Body of pancreas (tissue), 4 donors: Measurements from ENCODE around the gene PROS1. TPM values are rescaled to one million over a fixed set of nuclear protein-coding genes. Genes with fewer than 3 reads are reported as not detected.

ENCODE experiments used
- ATAC-seq: fragments of 150-250 bp; one replicate; pipeline ENCODE4 v1.9.1; 2016
- DNase-seq, 4 donors: peaks; one replicate each; pipeline ENCODE4 v3.0.0-alpha.2; 2019
- H3K27ac ChIP-seq, 4 donors: fragments of 200-600 bp; sonication (generic); 1 replicate in 3 of 4; 2 replicates in 1 of 4; pipeline versions ENCODE4 v1.5.1 to v1.6.1; 2016 to 2019; ENCODE audit warnings: mild to moderate bottlenecking in 1 of 4, mixed read lengths in 1 of 4, moderate library complexity in 1 of 4
- H3K27me3 ChIP-seq, 2 donors: fragments of 200-600 bp; sonication (generic); one replicate each; pipeline ENCODE4 v1.6.0; 2016; ENCODE audit warnings: mild to moderate bottlenecking in 1 of 2
- H3K36me3 ChIP-seq, 2 donors: fragments of 200-600 bp; sonication (generic); replicated peaks in 1 of 2; 2 replicates each; pipeline ENCODE4 v1.5.1; 2016; ENCODE audit warnings: low read depth in 2 of 2; ENCODE audit not compliant: insufficient read depth in 1 of 2
- H3K4me1 ChIP-seq: fragments of 200-600 bp; sonication (generic); one replicate; pipeline ENCODE4 v1.6.0; 2016
- H3K4me3 ChIP-seq, 2 donors: fragments of 200-600 bp; sonication (generic); 1 replicate in 1 of 2; 2 replicates in 1 of 2; pipeline ENCODE4 v1.5.1; 2016 to 2019
- H3K9me3 ChIP-seq, 3 donors: fragments of 200-600 bp; sonication (generic); 1 replicate in 2 of 3; 2 replicates in 1 of 3; pipeline ENCODE4 v1.5.1; 2016
- POLR2A ChIP-seq, 3 donors: fragments of 450-650 bp; IDR thresholded peaks; one replicate each; pipeline ENCODE4 v1.6.1; 2016; ENCODE audit warnings: antibody characterized with exemption in 3 of 3, mild to moderate bottlenecking in 2 of 3
- WGBS, 2 donors: methylation state at CpG; one replicate each; pipeline ENCODE4 v1.1.5; 2017; 5-methylcytosine and 5-hydroxymethylcytosine counted together
- intact Hi-C: fragments of 100-400 bp; cut with DNase I; formaldehyde crosslinking; loops from one replicate; pipeline ENCODE4 v1.15.1; 2023
- total RNA-seq, 2 donors: library from RNA; depleted of rRNA; stranded (reverse); fragments of >200 nt; gene quantifications; one replicate each; pipeline ENCODE4 v1.1.0, GENCODE V29; 2016
- TF ChIP-seq, protein P1 (sequence below), 7 experiments: fragments of 450-650 bp in 4 of 7; fragments of 200-600 bp in 3 of 7; sonication (generic) in 3 of 7; IDR thresholded peaks; one replicate each; pipeline ENCODE4 v1.5.1; 2016 to 2019; ENCODE audit warnings: antibody characterized with exemption in 7 of 7

The PROS1 gene
- total RNA-seq, 2 donors from 2014 or later, result 5.6 to 15.8 TPM

DNA sequence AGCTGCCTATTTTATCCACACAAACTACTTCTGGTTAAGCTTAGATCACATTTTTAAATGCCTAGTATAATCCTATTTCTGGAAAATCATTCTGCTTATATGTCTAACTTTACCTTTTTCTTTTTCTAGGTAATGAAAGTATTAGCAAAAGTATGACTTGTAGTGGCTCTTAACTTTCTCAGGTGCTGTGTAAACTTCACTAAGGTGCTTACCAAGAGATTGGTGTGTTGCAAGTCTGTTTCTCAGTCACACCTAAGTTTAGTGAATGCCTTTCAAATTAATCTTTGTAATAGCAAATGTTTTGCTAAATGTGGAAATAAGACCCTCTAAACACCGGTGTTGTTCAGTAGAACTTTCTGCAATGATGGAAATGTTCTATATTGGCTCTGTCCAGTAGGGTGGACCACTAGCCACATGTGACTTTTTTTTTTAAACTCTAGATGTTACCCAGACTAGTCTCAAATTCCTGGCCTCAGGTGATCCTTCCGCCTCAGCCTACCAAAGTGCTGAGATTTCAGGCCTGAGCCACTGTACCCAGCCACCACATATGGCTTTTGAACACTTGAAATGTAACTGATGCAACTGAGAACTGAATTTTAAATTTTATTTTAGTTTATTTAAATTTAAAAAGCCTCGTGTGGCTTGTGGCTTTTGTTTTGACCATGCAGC, 28.3 kb upstream of the PROS1 start:
- intact Hi-C loops, result no loop called here

DNA sequence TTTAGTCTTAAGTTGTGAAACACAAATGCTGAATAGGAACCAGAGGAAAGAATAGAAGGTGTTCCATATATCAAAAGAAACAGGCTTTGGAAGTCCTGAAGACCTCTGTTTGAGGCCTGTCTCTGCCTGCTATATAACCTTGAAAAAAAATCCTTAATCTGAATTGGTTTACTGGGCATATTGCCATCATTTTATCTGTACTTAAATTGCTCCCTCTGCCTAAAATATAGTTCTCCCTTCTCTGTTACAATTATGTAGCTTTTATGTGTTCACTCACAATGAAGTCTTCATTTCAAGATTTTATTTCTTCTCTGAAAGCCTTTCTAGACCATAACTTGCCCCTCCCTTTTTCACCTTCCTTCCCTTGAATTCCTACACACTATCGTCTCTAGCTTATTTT, 27.5 kb upstream of the PROS1 start:
- ATAC-seq, result no peak
- DNase-seq, result no peak
- TF ChIP-seq, protein P1, sequence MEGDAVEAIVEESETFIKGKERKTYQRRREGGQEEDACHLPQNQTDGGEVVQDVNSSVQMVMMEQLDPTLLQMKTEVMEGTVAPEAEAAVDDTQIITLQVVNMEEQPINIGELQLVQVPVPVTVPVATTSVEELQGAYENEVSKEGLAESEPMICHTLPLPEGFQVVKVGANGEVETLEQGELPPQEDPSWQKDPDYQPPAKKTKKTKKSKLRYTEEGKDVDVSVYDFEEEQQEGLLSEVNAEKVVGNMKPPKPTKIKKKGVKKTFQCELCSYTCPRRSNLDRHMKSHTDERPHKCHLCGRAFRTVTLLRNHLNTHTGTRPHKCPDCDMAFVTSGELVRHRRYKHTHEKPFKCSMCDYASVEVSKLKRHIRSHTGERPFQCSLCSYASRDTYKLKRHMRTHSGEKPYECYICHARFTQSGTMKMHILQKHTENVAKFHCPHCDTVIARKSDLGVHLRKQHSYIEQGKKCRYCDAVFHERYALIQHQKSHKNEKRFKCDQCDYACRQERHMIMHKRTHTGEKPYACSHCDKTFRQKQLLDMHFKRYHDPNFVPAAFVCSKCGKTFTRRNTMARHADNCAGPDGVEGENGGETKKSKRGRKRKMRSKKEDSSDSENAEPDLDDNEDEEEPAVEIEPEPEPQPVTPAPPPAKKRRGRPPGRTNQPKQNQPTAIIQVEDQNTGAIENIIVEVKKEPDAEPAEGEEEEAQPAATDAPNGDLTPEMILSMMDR (IDR thresholded peaks at IDR 0.05), result no peak
- no peak for TF ChIP-seq POLR2A (IDR thresholded peaks at IDR 0.05)
- Histone ChIP-seq H3K4me3 (no peak overlapping the region), H3K27me3 (no peaks in the 10 kb centered on the region), H3K9me3 (no peaks in the 10 kb centered on the region), H3K36me3 (no peaks in the 10 kb centered on the region), H3K27ac (no peak overlapping the region), H3K4me1 (peaks cover 4% of the 10 kb centered on the region)
- intact Hi-C loops, result no loop called here
- WGBS, 2 donors, result 61 to 64% methylated on average over 1 of the region's 1 CpG

More for the DNA sequence above, 28.3 kb upstream of the PROS1 start:
- Histone ChIP-seq H3K4me3 (no peak overlapping the region), H3K4me1 (peaks cover 4% of the 10 kb centered on the region), H3K9me3 (no peaks in the 10 kb centered on the region), H3K36me3 (no peaks in the 10 kb centered on the region), H3K27ac (no peak overlapping the region), H3K27me3 (no peaks in the 10 kb centered on the region)
- 77 to 79% methylated on average over 3 of the region's 3 CpGs for WGBS, 2 donors
- no peak for TF ChIP-seq POLR2A (IDR thresholded peaks at IDR 0.05)
- TF ChIP-seq, protein P1 (IDR thresholded peaks at IDR 0.05), result no peak
- DNase-seq (no peak), ATAC-seq (no peak)

DNA sequence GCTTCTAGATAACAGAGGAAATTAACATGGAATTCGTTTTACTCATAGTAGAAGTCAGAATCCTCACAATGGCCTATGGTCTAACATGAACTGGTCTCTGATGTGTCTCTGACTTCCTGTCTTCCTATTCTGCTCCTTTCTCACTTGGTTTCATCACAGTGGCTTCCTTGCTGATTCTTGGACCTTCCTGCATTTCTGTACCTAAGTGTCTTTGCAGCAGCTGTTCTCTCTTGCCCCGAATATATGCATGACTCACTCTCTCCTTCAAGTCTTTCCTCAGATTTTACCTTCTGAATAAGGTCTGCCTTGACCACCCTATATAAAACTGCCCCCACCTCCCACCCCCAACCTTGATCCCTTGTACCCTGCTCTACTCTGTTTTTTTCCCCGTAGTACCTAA, 20.4 kb upstream of the PROS1 start:
- intact Hi-C loops, result no loop called here
- Histone ChIP-seq H3K4me3 (no peak overlapping the region), H3K27me3 (no peaks in the 10 kb centered on the region), H3K9me3 (no peaks in the 10 kb centered on the region), H3K27ac (no peak overlapping the region), H3K4me1 (no peaks in the 10 kb centered on the region), H3K36me3 (no peaks in the 10 kb centered on the region)
- WGBS, 2 donors, result 75 to 82% methylated on average over 3 of the region's 3 CpGs
- ATAC-seq (no peak), DNase-seq (no peak)
- no peak for TF ChIP-seq POLR2A (IDR thresholded peaks at IDR 0.05)
- TF ChIP-seq, protein P1 (IDR thresholded peaks at IDR 0.05), result no peak

DNA sequence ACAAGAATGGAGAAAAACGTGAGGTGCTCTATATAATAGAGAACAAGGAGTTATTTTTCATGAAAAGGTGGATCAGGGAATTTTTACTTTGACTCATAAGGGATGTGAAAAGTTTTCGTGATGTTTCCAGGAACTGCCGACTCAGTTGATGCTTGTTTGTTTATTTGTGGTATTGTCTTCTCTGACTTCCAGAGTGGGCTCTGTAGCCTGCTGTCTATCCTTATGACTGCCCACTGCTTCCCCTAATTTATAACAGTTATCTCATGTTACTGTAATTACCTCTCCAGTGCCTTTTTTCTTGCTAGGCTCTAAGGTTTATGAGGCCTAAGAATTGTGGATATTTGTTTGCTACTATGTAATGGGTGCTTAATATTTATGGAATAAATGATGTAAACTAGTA, 18.5 kb upstream of the PROS1 start:
- Histone ChIP-seq H3K36me3 (no peaks in the 10 kb centered on the region), H3K9me3 (no peaks in the 10 kb centered on the region), H3K27ac (no peak overlapping the region), H3K27me3 (no peaks in the 10 kb centered on the region), H3K4me3 (no peak overlapping the region), H3K4me1 (no peaks in the 10 kb centered on the region)
- no peak for DNase-seq
- 72 to 75% methylated on average over 3 of the region's 3 CpGs for WGBS, 2 donors
- TF ChIP-seq, protein P1 (IDR thresholded peaks at IDR 0.05), result no peak
- intact Hi-C loops, result no loop called here
- no peak for ATAC-seq

DNA sequence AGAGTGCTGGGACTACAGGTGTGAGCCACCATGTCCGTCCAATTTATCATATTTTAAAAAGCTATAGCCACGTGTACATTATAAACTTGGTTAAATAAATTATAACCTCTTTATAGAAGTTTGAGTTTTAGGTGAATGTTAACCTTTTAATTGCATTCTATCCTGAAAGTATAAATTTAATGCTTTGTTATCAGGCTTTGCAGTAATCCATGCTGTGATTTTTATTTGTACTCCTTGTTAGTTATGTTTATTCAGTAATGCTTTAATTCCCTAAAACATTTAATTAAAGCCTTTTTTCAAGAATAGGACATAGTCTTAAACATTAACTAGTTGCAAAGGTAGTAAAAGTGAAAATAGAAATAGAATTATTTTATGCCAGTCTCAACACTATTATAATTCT, 17.9 kb upstream of the PROS1 start:
- H3K36me3 ChIP-seq, result no peaks in the 10 kb centered on the region
- DNase-seq, result no peak
- no peak overlapping the region for H3K27ac ChIP-seq
- intact Hi-C loops, result no loop called here
- H3K4me1 ChIP-seq, result no peaks in the 10 kb centered on the region
- WGBS, 2 donors, result 57 to 69% methylated on average over 2 of the region's 2 CpGs
- H3K4me3 ChIP-seq, result no peak overlapping the region
- ATAC-seq, result no peak
- H3K27me3 ChIP-seq, result no peaks in the 10 kb centered on the region
- TF ChIP-seq POLR2A (IDR thresholded peaks at IDR 0.05), result no peak
- TF ChIP-seq, protein P1 (IDR thresholded peaks at IDR 0.05), result no peak
- no peaks in the 10 kb centered on the region for H3K9me3 ChIP-seq
